Measurements from ENCODE around the gene MBD1.

Gene MBD1

DNA sequence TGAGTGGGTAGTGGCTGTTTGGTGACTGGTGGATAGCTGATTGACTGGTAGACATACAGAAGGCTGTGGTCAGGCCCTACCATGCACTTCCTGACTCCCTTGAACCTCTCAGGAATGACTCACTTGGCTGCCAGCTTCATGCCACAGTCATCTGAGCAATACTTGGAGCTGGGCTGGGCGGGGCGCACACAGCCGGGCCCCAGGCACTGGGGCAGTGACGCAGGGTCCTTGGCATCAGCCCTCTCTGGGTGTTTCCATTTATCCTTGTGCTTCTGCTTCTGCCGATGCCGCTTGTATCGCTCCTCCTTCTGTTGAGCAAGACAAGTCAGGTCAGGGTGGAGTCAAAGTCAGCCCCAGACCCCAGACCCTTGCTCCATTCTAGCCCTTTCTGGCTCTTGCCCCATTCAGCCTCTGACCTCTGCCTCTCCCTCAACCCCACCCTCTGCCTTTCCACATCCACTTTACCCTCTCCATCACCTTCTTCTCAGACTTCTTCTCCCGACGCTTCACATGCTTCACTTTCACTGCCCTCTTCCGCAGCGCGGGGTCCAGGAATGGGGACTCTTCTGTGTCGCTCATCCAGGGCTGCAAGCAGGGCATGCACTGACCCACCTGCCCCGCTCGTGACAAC is 3.0 kb upstream of the MBD1 start:
- Mint-ChIP-seq H3K36me3 (peaks cover 64% of the 10 kb centered on the region), H3K27me3 (no peaks in the 10 kb centered on the region), H3K4me3 (no peak overlapping the region), H3K4me1 (peaks cover 61% of the 10 kb centered on the region), H3K27ac (no peak overlapping the region), H3K9me3 (peaks cover 3% of the 10 kb centered on the region)
- no peak for ATAC-seq

DNA sequence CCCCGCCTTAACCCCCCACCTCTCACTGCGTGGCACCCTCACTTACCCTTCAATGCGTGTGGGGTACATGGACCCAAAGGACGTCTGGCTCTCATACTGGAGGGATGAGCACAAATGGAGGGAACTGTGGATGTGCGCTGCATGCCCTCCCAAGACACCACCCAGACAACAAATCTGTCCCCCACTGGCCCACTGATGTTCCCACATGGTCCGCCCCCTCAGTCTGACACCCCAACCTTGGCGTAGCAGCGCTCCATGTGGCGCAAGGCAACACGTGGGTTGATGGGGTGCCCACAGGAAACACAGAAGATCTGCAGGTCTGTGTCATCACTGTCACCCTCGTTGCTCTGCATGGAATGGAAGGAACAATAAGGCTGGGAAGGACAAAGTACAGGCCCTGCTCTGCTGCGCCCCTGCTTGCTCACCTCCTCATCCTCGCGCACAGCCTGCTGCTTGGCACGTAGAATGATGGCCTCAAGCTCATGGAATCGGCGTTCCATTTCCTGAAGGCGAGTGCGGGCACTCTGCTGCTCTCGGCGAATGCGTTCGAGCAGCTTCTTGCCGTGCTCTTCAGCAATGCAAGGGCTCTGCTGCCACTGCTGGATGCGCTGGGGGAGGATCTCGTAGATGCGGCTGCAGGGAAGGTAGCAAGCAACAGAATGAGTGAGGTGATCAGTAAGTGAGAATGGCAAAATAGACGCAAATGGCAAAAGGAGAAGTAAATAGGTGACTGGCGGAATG is 2.3 kb upstream of the MBD1 start:
- Mint-ChIP-seq H3K4me1 (peaks cover 67% of the 10 kb centered on the region), H3K27ac (no peak overlapping the region), H3K9me3 (peaks cover 3% of the 10 kb centered on the region), H3K27me3 (no peaks in the 10 kb centered on the region), H3K4me3 (no peak overlapping the region), H3K36me3 (peaks cover 64% of the 10 kb centered on the region)
- no peak for ATAC-seq

DNA sequence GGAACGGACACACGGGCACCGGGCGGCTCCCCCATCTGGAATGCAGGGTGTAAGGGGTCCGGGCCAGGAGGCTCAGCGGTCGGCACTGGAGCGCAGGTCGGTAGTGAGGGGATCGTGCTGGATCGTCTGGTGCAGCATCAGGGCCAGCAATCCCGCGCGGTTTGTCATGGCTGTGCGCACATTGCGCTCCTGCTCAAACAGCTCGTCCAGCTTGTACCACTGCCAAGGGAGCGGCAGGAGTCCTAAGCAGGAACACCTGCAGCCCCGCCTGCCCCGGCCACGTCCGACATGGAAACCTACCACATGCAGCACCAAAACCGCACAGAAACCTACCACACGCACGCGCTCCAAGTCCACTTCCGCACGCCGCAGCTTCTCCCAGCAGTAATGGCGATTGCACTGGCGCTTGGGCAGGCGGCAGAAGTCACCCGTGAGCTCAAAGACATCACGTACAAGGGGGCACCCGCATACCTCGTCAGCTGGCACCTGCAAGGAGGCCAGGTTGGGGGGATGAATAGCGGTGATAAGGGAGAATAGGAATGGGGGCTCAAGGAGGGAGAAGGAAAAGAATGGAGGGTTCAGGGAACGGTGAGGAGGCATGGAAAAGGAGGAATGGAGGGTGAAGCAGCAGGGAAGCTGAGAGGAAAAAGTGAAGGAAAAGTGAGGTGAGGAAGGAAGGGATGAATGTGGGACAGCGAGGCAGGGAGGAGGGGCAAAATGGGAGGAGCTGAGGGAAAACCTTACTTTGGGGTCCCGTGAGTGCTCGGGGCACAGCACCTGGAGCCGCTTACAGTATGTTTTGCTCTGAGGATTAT is 1.4 kb upstream of the MBD1 start:
- peaks cover 3% of the 10 kb centered on the region for H3K9me3 Mint-ChIP-seq
- H3K27me3 Mint-ChIP-seq = no peaks in the 10 kb centered on the region
- H3K36me3 Mint-ChIP-seq = peaks cover 64% of the 10 kb centered on the region
- peak overlapping the region; percentile 98 for H3K4me3 Mint-ChIP-seq
- no peak for ATAC-seq
- no peak overlapping the region for H3K27ac Mint-ChIP-seq
- peaks cover 67% of the 10 kb centered on the region for H3K4me1 Mint-ChIP-seq

DNA sequence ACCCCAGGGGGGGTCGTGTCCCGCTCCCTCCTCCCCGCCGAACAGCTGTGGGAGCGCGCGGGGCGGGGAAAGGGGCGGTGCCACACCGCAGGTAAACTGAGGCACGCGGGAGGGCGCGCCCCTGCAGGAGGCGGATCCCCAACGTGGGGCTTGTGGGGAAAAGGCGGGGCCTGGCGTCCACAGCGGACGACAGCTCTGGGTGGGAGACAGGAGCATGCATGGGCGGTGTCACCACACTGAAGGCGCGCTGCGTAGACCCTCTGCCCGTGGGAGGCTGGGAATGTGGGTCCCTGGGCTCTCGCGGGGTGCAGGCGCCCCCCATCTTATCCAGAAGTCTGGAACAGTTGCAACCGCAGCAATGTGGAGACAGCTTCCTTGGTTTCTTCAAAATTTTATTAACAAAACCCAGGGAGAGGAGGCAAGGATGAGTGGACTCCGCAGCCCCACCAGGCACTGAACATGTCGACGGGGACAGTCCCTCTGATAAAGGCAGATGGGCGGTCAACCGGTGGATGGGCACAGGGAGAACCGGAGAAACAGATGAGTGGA is 723 bp upstream of the MBD1 start:
- Mint-ChIP-seq H3K9me3 (peaks cover 3% of the 10 kb centered on the region), H3K4me3 (peak overlapping the region; percentile 98), H3K36me3 (peaks cover 60% of the 10 kb centered on the region), H3K27ac (peak overlapping the region; percentile 95), H3K27me3 (no peaks in the 10 kb centered on the region), H3K4me1 (peaks cover 63% of the 10 kb centered on the region)
- ATAC-seq = peak; percentile 0

DNA sequence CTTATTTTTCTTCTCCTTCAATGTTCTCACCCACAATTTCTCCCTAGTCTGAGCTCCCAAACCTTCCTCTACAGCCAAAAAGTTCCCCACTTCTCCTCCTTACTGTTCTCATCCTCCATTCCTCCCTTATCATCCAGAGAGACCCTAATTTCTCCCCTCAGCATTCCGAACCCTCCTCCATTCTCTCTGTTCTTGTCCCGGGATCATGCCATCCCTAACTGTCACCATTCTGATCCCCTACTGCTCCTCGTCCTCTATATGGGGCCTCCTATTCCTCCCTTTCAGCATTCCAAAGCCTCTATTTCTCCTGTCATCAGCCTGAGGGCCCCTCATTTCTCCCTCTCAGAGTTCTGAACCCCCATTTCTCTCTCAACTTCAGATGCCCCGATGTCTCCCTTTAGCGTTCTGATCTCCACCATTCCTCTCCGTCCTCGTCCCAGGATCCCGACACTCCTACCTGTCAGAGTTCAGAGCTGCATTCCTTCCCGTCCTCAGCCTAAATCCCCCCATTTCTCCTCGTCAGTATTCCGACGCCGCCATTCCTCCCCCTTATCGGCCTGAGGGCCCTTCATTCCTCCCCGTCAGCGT is 522 bp downstream of the MBD1 start:
- Mint-ChIP-seq H3K9me3 (peaks cover 3% of the 10 kb centered on the region), H3K27ac (peak overlapping the region; percentile 95), H3K36me3 (peaks cover 62% of the 10 kb centered on the region), H3K4me1 (peaks cover 50% of the 10 kb centered on the region), H3K27me3 (no peaks in the 10 kb centered on the region), H3K4me3 (peak overlapping the region; percentile 98)
- no peak for ATAC-seq

DNA sequence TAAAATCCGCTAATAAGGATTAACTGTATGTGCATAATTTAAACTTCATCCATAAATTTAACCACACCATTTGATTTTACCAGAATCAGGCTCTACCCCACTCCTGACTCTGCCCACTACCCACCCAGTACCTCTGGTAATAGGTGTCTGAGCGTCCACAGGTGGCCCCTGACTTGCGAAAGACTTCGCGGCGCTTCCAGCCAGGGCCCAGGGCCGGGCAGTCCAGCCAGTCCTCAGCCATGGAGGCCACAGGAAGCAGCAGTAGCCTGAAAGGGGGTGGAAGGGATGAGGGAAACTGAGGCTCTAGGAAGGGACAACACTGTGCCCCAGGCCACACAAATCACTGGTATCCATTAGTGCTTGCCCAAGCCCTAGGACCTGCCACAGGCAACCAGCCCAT is 1.6 kb downstream of the MBD1 start:
- H3K9me3 Mint-ChIP-seq = peaks cover 3% of the 10 kb centered on the region
- H3K27ac Mint-ChIP-seq = peak overlapping the region; percentile 95
- no peak for ATAC-seq
- H3K27me3 Mint-ChIP-seq = no peaks in the 10 kb centered on the region
- peaks cover 63% of the 10 kb centered on the region for H3K36me3 Mint-ChIP-seq
- H3K4me3 Mint-ChIP-seq = peak overlapping the region; percentile 98
- H3K4me1 Mint-ChIP-seq = peaks cover 45% of the 10 kb centered on the region

DNA sequence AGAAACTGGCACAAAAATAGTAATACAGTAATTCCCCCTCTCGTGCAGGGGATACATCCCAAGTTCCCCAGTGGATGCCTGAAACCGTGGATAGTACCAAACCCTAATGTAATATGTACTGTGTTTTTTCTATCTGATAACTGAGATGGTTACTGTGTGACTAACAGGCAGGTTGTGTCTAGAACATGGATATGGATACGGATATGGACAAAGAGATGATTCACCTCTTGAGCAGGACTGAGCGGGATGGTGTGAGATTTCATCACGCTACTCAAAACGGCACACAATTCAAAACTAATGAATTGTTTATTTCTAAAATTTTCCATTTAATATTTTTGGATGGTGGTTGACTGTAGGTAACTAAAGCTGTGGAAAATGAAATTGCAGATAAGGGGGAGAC is 3.4 kb downstream of the MBD1 start:
- no peak overlapping the region for H3K27ac Mint-ChIP-seq
- no peak overlapping the region for H3K4me3 Mint-ChIP-seq
- ATAC-seq = no peak
- peaks cover 2% of the 10 kb centered on the region for H3K9me3 Mint-ChIP-seq
- peaks cover 40% of the 10 kb centered on the region for H3K4me1 Mint-ChIP-seq
- no peaks in the 10 kb centered on the region for H3K27me3 Mint-ChIP-seq
- H3K36me3 Mint-ChIP-seq = peaks cover 63% of the 10 kb centered on the region

DNA sequence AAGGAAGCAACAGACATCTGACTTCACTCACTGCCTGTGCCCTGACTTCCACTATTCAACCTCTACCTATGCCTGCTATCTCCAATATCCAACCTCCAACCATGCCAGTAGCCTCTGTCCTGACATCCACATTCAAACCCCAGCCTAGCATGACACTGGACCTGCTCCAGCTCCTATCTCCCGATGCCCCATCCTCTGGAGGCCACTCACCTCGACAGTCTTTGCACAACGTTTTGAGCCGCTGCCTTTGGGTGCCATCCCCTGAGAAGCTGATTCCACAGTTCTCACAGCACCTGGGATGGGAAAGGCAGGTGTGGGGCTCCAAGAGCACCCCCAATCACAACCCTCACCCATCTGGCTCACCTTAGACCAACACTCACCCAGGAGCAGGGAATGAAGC is 4.9 kb downstream of the MBD1 start:
- Mint-ChIP-seq H3K4me1 (peaks cover 25% of the 10 kb centered on the region), H3K27me3 (no peaks in the 10 kb centered on the region), H3K9me3 (no peaks in the 10 kb centered on the region), H3K4me3 (no peak overlapping the region), H3K27ac (no peak overlapping the region), H3K36me3 (peaks cover 66% of the 10 kb centered on the region)
- no peak for ATAC-seq

DNA sequence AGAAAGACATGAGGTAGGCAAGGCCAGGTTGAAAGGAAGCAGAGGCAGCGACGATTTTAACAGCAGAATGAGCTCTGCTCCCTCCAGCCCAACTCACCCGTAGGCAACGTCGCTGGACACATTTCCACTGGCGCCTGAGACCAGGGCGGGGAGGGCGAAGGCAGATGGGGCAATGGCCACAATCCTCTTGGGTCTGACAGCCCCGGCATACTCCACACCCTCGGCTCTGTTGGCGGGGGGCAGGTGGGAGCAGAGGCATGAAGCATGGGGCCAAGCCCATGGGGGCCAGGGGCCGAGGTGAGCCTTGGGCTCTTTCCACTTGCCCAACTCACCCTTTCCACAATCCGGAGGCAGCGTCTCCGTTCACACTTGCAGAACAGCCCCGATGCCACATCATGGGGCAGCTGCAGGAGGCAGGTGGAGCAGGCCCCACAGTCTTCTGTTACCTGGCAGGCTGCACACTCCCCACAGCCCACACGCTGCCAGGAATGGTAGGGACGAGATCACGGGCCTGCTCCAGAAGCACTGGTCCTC is 5.8 kb downstream of the MBD1 start:
- Mint-ChIP-seq H3K9me3 (no peaks in the 10 kb centered on the region), H3K27ac (no peak overlapping the region), H3K4me3 (no peak overlapping the region), H3K4me1 (peaks cover 16% of the 10 kb centered on the region), H3K27me3 (no peaks in the 10 kb centered on the region), H3K36me3 (peaks cover 64% of the 10 kb centered on the region)
- ATAC-seq = no peak

DNA sequence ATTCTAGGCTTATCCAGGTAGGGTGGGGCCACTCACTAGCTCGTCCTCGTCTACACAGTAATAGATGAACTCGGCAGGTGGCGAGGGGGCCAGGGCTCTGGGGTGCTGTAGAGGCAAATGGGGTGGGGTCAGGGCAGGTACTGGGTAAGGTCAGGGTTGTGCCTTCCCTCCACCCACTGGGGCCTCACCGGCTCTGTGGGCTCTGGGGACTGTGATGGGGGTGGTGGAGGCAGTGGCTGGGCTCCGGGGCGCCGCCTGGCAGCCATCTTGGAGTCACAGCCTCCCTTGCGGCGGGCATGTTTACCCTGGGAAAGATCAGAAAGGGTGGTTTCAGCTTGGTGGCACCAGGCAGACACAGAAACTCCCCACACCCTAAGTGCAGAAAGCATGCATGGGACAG is 6.4 kb downstream of the MBD1 start:
- H3K9me3 Mint-ChIP-seq = no peaks in the 10 kb centered on the region
- ATAC-seq = no peak
- no peak overlapping the region for H3K27ac Mint-ChIP-seq
- H3K36me3 Mint-ChIP-seq = peaks cover 63% of the 10 kb centered on the region
- peaks cover 10% of the 10 kb centered on the region for H3K4me1 Mint-ChIP-seq
- H3K4me3 Mint-ChIP-seq = no peak overlapping the region
- H3K27me3 Mint-ChIP-seq = no peaks in the 10 kb centered on the region

DNA sequence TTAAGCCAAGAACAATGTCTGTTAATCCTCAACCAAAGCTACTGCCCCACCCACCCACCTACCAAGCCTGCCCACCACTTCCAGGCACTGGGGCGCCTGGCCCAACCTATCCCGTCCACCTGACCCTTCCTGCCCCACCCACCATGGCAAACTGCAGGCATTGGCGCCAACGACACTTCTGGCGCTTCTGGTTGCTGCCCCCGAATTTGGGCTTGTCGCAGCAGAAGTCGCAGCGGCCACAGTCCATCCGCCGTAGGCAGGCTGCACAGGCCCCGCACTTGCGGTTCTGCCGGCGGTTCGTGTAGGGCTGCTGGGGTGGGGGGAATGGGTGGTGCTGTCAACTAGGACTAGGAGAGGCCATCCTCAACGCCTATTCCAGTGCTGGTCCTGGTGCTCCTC is 7.3 kb downstream of the MBD1 start:
- peaks cover 2% of the 10 kb centered on the region for H3K4me1 Mint-ChIP-seq
- no peak overlapping the region for H3K4me3 Mint-ChIP-seq
- no peak overlapping the region for H3K27ac Mint-ChIP-seq
- H3K9me3 Mint-ChIP-seq = no peaks in the 10 kb centered on the region
- no peak for ATAC-seq
- H3K36me3 Mint-ChIP-seq = peaks cover 65% of the 10 kb centered on the region
- no peaks in the 10 kb centered on the region for H3K27me3 Mint-ChIP-seq

DNA sequence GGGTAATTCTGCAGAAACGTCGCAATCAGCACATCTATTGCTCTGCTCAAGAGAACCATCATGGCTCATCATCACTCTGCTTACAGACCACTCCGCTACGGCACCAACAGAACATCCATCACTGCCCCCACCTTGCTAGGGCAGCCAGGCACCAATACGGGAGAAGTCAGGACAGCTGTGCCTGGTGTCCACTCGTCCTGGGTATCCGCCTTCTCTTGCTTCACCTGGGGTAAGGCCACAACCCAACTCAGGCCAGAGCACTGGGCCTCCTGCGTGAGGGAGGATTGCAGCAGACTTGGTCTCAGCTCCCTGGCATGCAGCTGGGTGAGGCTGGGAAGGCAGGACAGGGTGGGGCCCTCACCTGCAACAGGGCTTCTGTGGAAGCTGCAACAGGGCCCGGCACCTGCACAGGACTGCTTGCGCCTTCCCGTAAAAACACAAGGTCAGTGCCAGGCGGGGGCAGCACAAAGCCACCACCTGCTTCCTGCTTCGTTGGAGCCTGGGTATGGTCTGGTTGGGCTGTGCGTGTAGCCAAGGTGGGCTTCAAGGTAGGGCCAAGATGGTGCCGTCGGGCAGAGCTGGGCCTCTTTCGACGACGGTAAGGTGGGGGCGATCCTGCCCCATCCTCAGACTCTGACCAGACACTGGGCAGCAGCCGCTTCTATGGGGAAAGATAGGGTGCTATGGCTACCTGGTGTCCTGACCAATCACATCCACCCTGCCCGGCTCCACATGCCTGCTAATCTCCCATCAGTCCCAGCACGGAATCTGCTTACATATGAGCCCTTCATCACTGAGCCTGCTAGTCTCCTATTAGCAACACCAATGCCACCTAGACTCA is 7.9 kb downstream of the MBD1 start:
- Mint-ChIP-seq H3K27me3 (no peaks in the 10 kb centered on the region), H3K27ac (no peak overlapping the region), H3K36me3 (peaks cover 65% of the 10 kb centered on the region), H3K4me3 (no peak overlapping the region), H3K9me3 (no peaks in the 10 kb centered on the region), H3K4me1 (peaks cover 4% of the 10 kb centered on the region)
- ATAC-seq = no peak

DNA sequence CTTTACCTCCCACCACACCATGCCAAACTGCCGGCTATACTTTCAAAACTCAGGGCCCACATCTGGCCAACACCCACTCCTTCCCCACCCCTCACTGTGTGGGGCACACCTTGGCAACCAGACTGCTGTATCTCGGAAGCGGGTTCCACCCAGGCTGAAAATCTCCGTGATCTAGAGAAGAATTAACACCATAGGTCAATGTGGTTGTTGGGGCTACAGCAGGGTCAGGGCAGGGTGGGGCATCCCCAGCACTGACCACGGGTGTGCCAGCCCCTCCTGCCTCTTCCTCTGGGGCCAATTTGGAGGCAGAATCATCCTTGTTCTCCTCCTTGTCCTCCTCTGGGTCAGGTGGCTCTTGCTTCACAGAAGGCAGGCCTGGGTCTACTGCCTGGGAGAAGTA is 8.8 kb downstream of the MBD1 start:
- H3K4me1 Mint-ChIP-seq = peaks cover 11% of the 10 kb centered on the region
- H3K27ac Mint-ChIP-seq = no peak overlapping the region
- no peak overlapping the region for H3K4me3 Mint-ChIP-seq
- no peak for ATAC-seq
- H3K36me3 Mint-ChIP-seq = peaks cover 65% of the 10 kb centered on the region
- no peaks in the 10 kb centered on the region for H3K9me3 Mint-ChIP-seq
- no peaks in the 10 kb centered on the region for H3K27me3 Mint-ChIP-seq

DNA sequence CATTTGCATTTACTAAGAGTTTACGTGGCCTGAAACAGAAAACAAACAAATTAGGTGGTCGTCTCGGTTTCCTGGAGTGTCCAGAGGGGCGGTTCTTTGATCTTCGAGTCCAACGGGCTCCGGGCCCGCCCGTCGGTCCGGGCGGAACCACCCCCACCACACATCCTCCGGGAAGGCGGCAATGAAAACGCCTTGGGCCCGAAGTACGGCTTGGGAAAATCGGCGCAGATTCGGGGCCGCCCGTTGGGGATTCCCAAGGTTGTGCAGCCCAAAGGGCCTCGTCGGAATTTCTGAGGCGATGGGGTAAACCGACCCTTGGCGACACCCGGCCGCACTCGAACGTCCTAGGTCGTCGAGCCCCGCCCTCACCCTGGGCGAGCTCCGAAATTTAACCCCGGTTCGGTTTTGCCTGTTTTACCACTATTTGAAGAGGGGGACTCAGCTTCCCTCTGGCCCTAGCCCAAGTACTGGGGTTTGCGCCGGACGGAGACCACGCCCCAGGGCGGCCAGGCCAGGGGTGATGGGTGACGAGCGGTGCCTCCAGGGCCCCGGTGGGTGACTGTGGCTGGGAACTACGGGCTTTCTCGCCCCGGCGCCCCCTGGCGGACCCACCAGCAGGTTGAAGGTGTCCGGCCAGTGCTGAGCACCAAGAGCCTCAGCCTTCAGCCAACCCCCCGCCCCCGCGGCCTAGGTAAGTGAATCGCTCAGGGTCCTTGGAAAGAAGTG is 13.1 kb downstream of the MBD1 start:
- Mint-ChIP-seq H3K36me3 (peaks cover 27% of the 10 kb centered on the region), H3K9me3 (no peaks in the 10 kb centered on the region), H3K27me3 (no peaks in the 10 kb centered on the region), H3K27ac (peak overlapping the region; percentile 85), H3K4me1 (peaks cover 32% of the 10 kb centered on the region), H3K4me3 (peak overlapping the region; percentile 96)
- ATAC-seq = peak; percentile 88
